HCT116 (cell line): ENCODE data around the gene COQ3. TPM values are rescaled to one million over a fixed set of nuclear protein-coding genes. Genes with fewer than 3 reads are reported as not detected.
"Not testable (repeated sequence)": the region's sequence is repeated elsewhere in the genome, so short reads cannot be mapped to it uniquely, and the experiment has no call there.

Source experiments
- ATAC-seq: fragments of 200-7000 bp; cut with Tn5 transposase; 2 replicates; pipeline ENCODE4 v1.9.1; 2020; ENCODE audit warnings: mild to moderate bottlenecking, moderate library complexity
- BruUV-seq: library from RNA; stranded (reverse); fragments of 400-500 nt; replicated peaks from 2 replicates; lab custom pipeline; 2021; lab: Mats Ljungman, UMichigan
- CTCF ChIA-PET: fragments of 300-600 bp; sonication (Branson Sonifier 250); formaldehyde crosslinking; loops from one replicate; lab custom pipeline; 2021; ENCODE audit warnings: antibody characterized with exemption; lab: Charles Lee
- POLR2A ChIA-PET: fragments of 300-600, 350-600 bp; sonication (Branson Sonifier 250); formaldehyde crosslinking; loops from one replicate; lab custom pipeline; 2021; ENCODE audit warnings: antibody characterized with exemption; lab: Charles Lee
- RAD21 ChIA-PET, 2 experiments: fragments of 300-600 bp; sonication (Branson Sonifier 250); formaldehyde crosslinking; loops; one replicate each; lab custom pipeline; 2023; ENCODE audit warnings: low total read pairs in 2 of 2; ENCODE audit not compliant: uncharacterized antibody in 2 of 2, unreplicated experiment in 2 of 2, low non-redundant PET in 1 of 2; lab: Charles Lee
- DNase-seq: peaks from one replicate; pipeline ENCODE4 v3.0.0-alpha.2; 2010; ENCODE audit warnings: low read depth, low spot score
- H2AFZ ChIP-seq: fragments of 200-600 bp; shearing (Covaris generic), sonication (generic); 2 replicates; pipeline ENCODE4 v1.6.1; 2017; ENCODE audit warnings: low read depth, mixed run types, mixed read lengths, antibody characterized with exemption, low read length; ENCODE audit not compliant: poor library complexity, severe bottlenecking
- H3K27ac ChIP-seq: 2 replicates; pipeline ENCODE4 v1.5.1; 2012; ENCODE audit warnings: low read depth, low read length
- H3K27me3 ChIP-seq: fragments of 200-600 bp; sonication (generic); 2 replicates; pipeline ENCODE4 v1.6.1; 2016; ENCODE audit warnings: mixed run types, low read length, mixed read lengths; ENCODE audit not compliant: insufficient read depth
- H3K36me3 ChIP-seq, 2 experiments: fragments of 200-500 bp in 1 of 2; fragments of 200-600 bp in 1 of 2; sonication (Bioruptor generic) in 1 of 2; sonication (generic) in 1 of 2; 2 replicates each; pipeline versions ENCODE4 v1.5.1 to v1.6.1; 2014 to 2016; ENCODE audit warnings: low read length in 2 of 2, inconsistent platforms in 1 of 2, mixed read lengths in 1 of 2, mixed run types in 1 of 2; ENCODE audit not compliant: insufficient read depth in 2 of 2, control insufficient read depth in 1 of 2
- H3K4me1 ChIP-seq, 2 experiments: fragments of 200-600 bp in 1 of 2; sonication (generic) in 1 of 2; 2 replicates each; pipeline versions ENCODE4 v1.5.1 to v1.6.1; 2012 to 2017; ENCODE audit warnings: low read length in 2 of 2, inconsistent platforms in 1 of 2, mild to moderate bottlenecking in 1 of 2, mixed read lengths in 1 of 2, mixed run types in 1 of 2, moderate library complexity in 1 of 2; ENCODE audit not compliant: insufficient read depth in 2 of 2, control insufficient read depth in 1 of 2
- H3K4me2 ChIP-seq: fragments of 200-600 bp; sonication (generic); 2 replicates; pipeline ENCODE4 v1.6.1; 2017; ENCODE audit warnings: mixed run types, low read length, mixed read lengths
- H3K4me3 ChIP-seq, 2 experiments: fragments of 200-600 bp in 1 of 2; sonication (generic) in 1 of 2; replicated peaks in 1 of 2; 2 replicates each; pipeline ENCODE4 v1.5.1; 2011 to 2016; ENCODE audit warnings: low read length in 2 of 2, control low read depth in 1 of 2, low read depth in 1 of 2, mild to moderate bottlenecking in 1 of 2, mixed read lengths in 1 of 2, mixed run types in 1 of 2
- H3K79me2 ChIP-seq: fragments of 200-600 bp; sonication (generic); 2 replicates; pipeline ENCODE4 v1.6.1; 2017; ENCODE audit warnings: mild to moderate bottlenecking, mixed run types, low read length, moderate library complexity, mixed read lengths; ENCODE audit not compliant: insufficient read depth
- H3K9ac ChIP-seq: fragments of 200-600 bp; sonication (generic); 2 replicates; pipeline ENCODE4 v1.6.1; 2016; ENCODE audit warnings: low read length, mixed read lengths
- H3K9me2 ChIP-seq: fragments of 200-600 bp; sonication (generic), shearing (Covaris generic); 2 replicates; pipeline ENCODE4 v1.6.1; 2017; ENCODE audit warnings: mixed run types, mild to moderate bottlenecking, moderate library complexity; ENCODE audit not compliant: insufficient read depth
- H3K9me3 ChIP-seq, 2 experiments: fragments of 200-500 bp in 1 of 2; fragments of 200-600 bp in 1 of 2; sonication (Bioruptor generic) in 1 of 2; sonication (generic) in 1 of 2; 2 replicates each; pipeline ENCODE4 v1.6.1; 2014 to 2017; ENCODE audit warnings: low read length in 2 of 2, mixed read lengths in 2 of 2, inconsistent platforms in 1 of 2, low read depth in 1 of 2, mild to moderate bottlenecking in 1 of 2, mixed run types in 1 of 2, moderate library complexity in 1 of 2; ENCODE audit not compliant: control insufficient read depth in 1 of 2, insufficient read depth in 1 of 2
- H4K20me1 ChIP-seq: fragments of 200-600 bp; sonication (generic), shearing (Covaris generic); 2 replicates; pipeline ENCODE4 v1.6.1; 2017; ENCODE audit warnings: mixed run types, mild to moderate bottlenecking, moderate library complexity; ENCODE audit not compliant: insufficient read depth
- ELF1 ChIP-seq: IDR thresholded peaks from 2 replicates; pipeline ENCODE4 v1.6.1; 2012; ENCODE audit warnings: low read depth, borderline replicate concordance
- JUND ChIP-seq: IDR thresholded peaks from 2 replicates; pipeline ENCODE4 v1.6.1; 2012
- POLR2AphosphoS5 ChIP-seq: IDR thresholded peaks from 2 replicates; pipeline ENCODE4 v1.6.1; 2011; ENCODE audit warnings: mild to moderate bottlenecking, low read depth, low read length, moderate library complexity
- SRF ChIP-seq: IDR thresholded peaks from 2 replicates; pipeline ENCODE4 v1.6.1; 2012; ENCODE audit warnings: low read depth
- intact Hi-C: fragments of 100-400 bp; cut with micrococcal nuclease; formaldehyde crosslinking; loops from 2 replicates; pipeline ENCODE4 v1.10.0; 2022
- total RNA-seq: library from RNA; stranded (reverse); gene quantifications from one replicate; pipeline ENCODE4 v1.2.1, GENCODE V29; 2021; ENCODE audit not compliant: unreplicated experiment

The COQ3 gene
- total RNA-seq, 1 experiment from 2014 or later, result 19.0 TPM

GRCh38 chr6:99338188-99338587 lies 55.8 kb downstream of the COQ3 start:
- no peak overlapping the region for H2AFZ ChIP-seq
- no peaks in the 10 kb centered on the region for H3K9me3 ChIP-seq
- no peak overlapping the region for H3K27ac ChIP-seq
- DNase-seq (no peak), ATAC-seq (no peak)
- TF ChIP-seq ELF1 (no peak), JUND (no peak), POLR2AphosphoS5 (no peak), SRF (no peak)
- H3K27me3 ChIP-seq, result no peaks in the 10 kb centered on the region
- ChIA-PET RAD21 (no interaction called here), POLR2A (no interaction called here), CTCF (interaction anchor here (1.5 kb wide), 1 partner anchor 9 kb away, joined by 4 read pairs; no protein-coding TSS in a partner anchor)
- no peaks in the 10 kb centered on the region for H3K36me3 ChIP-seq
- BruUV-seq, result no TSS peak
- H3K9ac ChIP-seq, result no peak overlapping the region
- H3K9me2 ChIP-seq, result no peaks in the 10 kb centered on the region
- H3K4me2 ChIP-seq, result no peak overlapping the region
- no peaks in the 10 kb centered on the region for H3K79me2 ChIP-seq
- no peaks in the 10 kb centered on the region for H3K4me1 ChIP-seq
- intact Hi-C loops, result loop anchor here (10.0 kb wide), 1 partner anchor 457 kb away; no protein-coding TSS in a partner anchor
- no peak overlapping the region for H3K4me3 ChIP-seq
- H4K20me1 ChIP-seq, result no peaks in the 10 kb centered on the region

- ATAC-seq, H3K4me2 ChIP-seq, H3K27me3 ChIP-seq, RAD21 ChIA-PET, H3K9ac ChIP-seq, H4K20me1 ChIP-seq, POLR2A ChIA-PET, H3K9me2 ChIP-seq, H3K4me3 ChIP-seq, DNase-seq, H3K27ac ChIP-seq, H3K79me2 ChIP-seq, H3K4me1 ChIP-seq, H3K9me3 ChIP-seq, H3K36me3 ChIP-seq, H2AFZ ChIP-seq, BruUV-seq: not testable (repeated sequence)
- intact Hi-C loops, result loop anchor here (2.0 to 10.0 kb wide), 2 partner anchors 58 to 460 kb away; no protein-coding TSS in a partner anchor
- CTCF ChIA-PET, result interaction anchor here (0.9 kb wide), 1 partner anchor 11 kb away, joined by 4 read pairs; no protein-coding TSS in a partner anchor
Observed at GRCh38 chr6:99335298-99335697, 58.7 kb downstream of the COQ3 start.
